ENCODE data around the gene BTN2A1. TPM values are rescaled to one million over a fixed set of nuclear protein-coding genes. Genes with fewer than 3 reads are reported as not detected.

BTN2A1 gene
- polyA plus RNA-seq, 2 donors, result 10.3 to 10.7 TPM

DNA sequence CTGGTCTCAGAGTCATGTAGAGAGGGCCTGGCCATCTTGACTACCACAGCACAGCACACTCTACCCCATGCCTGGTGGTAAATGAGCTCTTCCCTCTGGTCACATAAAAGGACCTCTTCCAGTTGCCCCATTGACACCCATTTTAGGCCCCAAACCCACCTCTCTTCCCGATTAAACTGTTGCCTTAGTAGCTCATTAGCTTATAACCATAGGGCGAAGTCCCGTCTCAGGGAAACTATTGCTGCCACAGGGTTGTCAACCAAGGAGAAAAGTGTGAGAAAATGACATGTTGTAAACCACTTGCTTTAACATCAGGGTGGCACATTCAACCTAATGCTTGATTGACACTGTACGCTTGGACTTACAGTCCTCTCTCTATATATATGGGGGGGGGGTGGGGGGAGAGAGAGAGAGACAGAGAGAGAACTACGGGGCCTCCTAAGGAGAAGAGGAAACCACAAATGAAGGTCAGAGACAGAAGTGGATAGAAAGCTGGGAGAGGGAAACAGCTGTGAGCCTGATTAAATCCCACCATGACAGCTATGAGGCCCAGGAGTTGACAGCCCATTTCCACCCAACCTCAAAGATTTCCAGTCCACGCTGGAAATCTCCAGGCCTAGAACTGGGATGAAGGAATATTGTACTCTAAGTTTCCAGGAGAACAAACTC is 27.5 kb downstream of the BTN2A1 start:
- no peaks in the 10 kb centered on the region for H3K4me1 ChIP-seq (ENCODE audit: control insufficient read depth in 2 of 2, insufficient read depth in 2 of 2, low read length in 1 of 2)
- H3K36me3 ChIP-seq (ENCODE audit: control insufficient read depth in 2 of 2, insufficient read depth in 2 of 2, low read length in 1 of 2), result no peaks in the 10 kb centered on the region
- WGBS, 2 donors, result 85 to 90% methylated on average over 6 of the region's 6 CpGs
- no peaks in the 10 kb centered on the region for H3K27me3 ChIP-seq (ENCODE audit: control insufficient read depth in 1 of 2, insufficient read depth in 2 of 2, low read length in 2 of 2)
- H3K27ac ChIP-seq (ENCODE audit: low read depth in 2 of 2, low read length in 1 of 2), result no peak overlapping the region
- no peak overlapping the region for H3K4me3 ChIP-seq (ENCODE audit: low read depth in 1 of 2, low read length in 2 of 2)
- H3K9me3 ChIP-seq (ENCODE audit: control insufficient read depth in 2 of 2, insufficient read depth in 1 of 2, low read depth in 1 of 2, low read length in 1 of 2), result no peaks in the 10 kb centered on the region

DNA sequence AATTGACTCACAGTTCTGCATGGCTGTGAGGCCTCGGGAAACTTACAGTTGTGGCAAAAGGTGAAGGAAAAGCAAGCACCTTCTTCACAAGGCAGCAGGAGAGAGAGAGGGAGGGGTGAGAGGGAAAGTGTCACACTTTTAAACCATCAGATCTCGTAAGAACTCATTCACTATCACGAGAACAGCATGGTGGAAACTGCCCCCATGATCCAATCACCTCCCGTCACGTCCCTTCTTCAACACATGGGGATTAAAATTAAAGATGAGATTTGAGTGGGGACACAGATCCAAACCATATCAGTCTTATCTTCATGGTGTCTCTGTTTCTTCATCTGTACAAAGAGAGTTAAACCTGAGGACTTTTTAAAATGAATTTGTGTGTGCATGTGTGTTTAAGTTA is 28.6 kb downstream of the BTN2A1 start:
- Histone ChIP-seq H3K27ac (ENCODE audit: low read depth in 2 of 2, low read length in 1 of 2) (no peak overlapping the region), H3K4me1 (ENCODE audit: control insufficient read depth in 2 of 2, insufficient read depth in 2 of 2, low read length in 1 of 2) (no peaks in the 10 kb centered on the region), H3K36me3 (ENCODE audit: control insufficient read depth in 2 of 2, insufficient read depth in 2 of 2, low read length in 1 of 2) (no peaks in the 10 kb centered on the region), H3K4me3 (ENCODE audit: low read depth in 1 of 2, low read length in 2 of 2) (no peak overlapping the region), H3K9me3 (ENCODE audit: control insufficient read depth in 2 of 2, insufficient read depth in 1 of 2, low read depth in 1 of 2, low read length in 1 of 2) (no peaks in the 10 kb centered on the region), H3K27me3 (ENCODE audit: control insufficient read depth in 1 of 2, insufficient read depth in 2 of 2, low read length in 2 of 2) (no peaks in the 10 kb centered on the region)
- WGBS, 2 donors, result 83 to 84% methylated on average over 5 of the region's 5 CpGs

DNA sequence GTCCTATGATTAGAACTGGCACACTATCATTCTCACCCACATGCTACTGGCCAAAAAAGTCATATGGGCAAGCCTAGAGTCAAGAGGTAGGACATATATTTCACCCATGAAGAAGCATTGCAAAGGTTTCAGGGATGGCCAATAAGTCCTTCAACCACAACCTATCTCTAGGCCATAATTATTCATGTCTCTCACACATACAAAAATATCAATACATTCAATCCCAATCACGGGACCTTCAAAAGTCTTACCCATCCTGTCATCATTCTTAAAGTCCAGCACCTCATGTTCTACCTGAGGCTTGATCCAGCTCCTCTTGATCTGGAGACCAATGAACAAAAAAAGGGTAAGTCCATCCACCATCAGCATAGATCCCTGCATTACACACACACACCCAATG is 29.7 kb downstream of the BTN2A1 start:
- WGBS, 2 donors, result 94 to 100% methylated on average over 1 of the region's 1 CpG
- no peak overlapping the region for H3K27ac ChIP-seq (ENCODE audit: low read depth in 2 of 2, low read length in 1 of 2)
- no peaks in the 10 kb centered on the region for H3K27me3 ChIP-seq (ENCODE audit: control insufficient read depth in 1 of 2, insufficient read depth in 2 of 2, low read length in 2 of 2)
- H3K36me3 ChIP-seq (ENCODE audit: control insufficient read depth in 2 of 2, insufficient read depth in 2 of 2, low read length in 1 of 2), result no peaks in the 10 kb centered on the region
- H3K4me3 ChIP-seq (ENCODE audit: low read depth in 1 of 2, low read length in 2 of 2), result no peak overlapping the region
- H3K9me3 ChIP-seq (ENCODE audit: control insufficient read depth in 2 of 2, insufficient read depth in 1 of 2, low read depth in 1 of 2, low read length in 1 of 2), result peaks cover 0 to 2% of the 10 kb centered on the region in 2 donors
- H3K4me1 ChIP-seq (ENCODE audit: control insufficient read depth in 2 of 2, insufficient read depth in 2 of 2, low read length in 1 of 2), result no peaks in the 10 kb centered on the region

DNA sequence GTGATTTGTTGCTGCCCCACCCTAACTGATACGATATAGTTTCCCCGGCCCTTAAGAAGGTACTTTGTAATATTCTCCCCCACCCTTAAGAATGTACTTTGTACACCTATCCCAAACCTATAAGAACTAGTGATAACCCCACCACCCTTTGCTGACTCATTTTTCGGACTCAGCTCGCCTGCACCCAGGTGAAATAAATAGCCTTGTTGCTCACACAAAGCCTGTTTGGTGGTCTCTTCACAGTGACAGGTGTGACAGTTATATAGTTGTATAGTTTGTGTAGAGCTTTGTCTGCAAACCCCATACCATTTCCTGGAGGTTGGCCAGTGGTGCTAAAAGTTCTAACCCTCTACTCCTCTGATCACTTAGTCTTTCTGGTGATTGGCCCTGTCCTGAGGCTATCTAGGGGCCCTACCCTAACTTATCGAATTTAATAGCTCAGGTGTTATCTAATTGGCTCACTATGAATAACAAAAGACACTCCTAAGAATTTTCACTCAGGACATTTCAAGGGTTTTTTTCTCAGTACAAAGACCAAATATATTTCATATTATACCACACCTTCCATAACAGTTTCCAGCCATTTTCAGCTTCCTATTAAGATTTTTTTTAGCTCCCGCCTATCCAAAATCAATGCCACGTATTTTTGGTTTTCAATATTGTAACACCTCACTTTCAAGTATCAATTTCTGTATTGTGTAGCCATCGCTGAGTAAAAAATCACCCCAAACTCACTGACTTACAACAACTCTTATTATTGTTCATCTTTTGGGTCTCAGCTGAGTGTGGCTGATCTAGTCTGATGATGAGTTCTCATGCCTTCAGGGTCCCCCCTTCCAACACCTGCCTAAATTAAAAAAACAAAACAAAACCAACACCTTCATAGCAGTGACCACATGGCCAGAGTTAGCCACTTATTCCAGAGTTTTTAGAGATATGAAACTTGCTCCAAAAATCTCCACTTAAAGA is 32.5 kb downstream of the BTN2A1 start:
- no peaks in the 10 kb centered on the region for H3K4me1 ChIP-seq (ENCODE audit: control insufficient read depth in 2 of 2, insufficient read depth in 2 of 2, low read length in 1 of 2)
- H3K4me3 ChIP-seq (ENCODE audit: low read depth in 1 of 2, low read length in 2 of 2), result no peak overlapping the region
- peaks cover 0 to 3% of the 10 kb centered on the region in 2 donors for H3K27me3 ChIP-seq (ENCODE audit: control insufficient read depth in 1 of 2, insufficient read depth in 2 of 2, low read length in 2 of 2)
- H3K9me3 ChIP-seq (ENCODE audit: control insufficient read depth in 2 of 2, insufficient read depth in 1 of 2, low read depth in 1 of 2, low read length in 1 of 2), result peaks cover 0 to 2% of the 10 kb centered on the region in 2 donors
- 76 to 78% methylated on average over 8 of the region's 8 CpGs for WGBS, 2 donors
- no peaks in the 10 kb centered on the region for H3K36me3 ChIP-seq (ENCODE audit: control insufficient read depth in 2 of 2, insufficient read depth in 2 of 2, low read length in 1 of 2)
- H3K27ac ChIP-seq (ENCODE audit: low read depth in 2 of 2, low read length in 1 of 2), result no peak overlapping the region

DNA sequence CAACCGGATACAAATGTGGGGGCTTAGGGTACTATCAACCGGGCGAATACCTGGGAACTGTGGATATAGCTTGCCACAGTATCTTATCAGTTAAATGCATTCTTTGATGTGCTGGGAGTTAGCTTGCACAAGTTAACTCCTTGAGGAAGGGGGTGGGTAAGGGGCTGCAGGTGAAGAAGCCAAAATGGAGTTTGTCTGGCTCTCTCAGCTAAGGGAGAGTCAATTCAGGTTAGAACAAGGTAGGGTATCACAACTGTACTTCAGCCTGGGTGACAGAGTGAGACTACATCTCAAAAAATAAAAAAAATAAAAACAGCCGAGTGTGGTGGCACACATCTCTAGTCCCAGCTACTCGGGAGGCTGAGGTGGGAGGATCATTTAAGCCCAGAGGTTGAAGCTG is 33.8 kb downstream of the BTN2A1 start:
- H3K27ac ChIP-seq (ENCODE audit: low read depth in 2 of 2, low read length in 1 of 2), result no peak overlapping the region
- peaks cover 0 to 3% of the 10 kb centered on the region in 2 donors for H3K27me3 ChIP-seq (ENCODE audit: control insufficient read depth in 1 of 2, insufficient read depth in 2 of 2, low read length in 2 of 2)
- no peaks in the 10 kb centered on the region for H3K36me3 ChIP-seq (ENCODE audit: control insufficient read depth in 2 of 2, insufficient read depth in 2 of 2, low read length in 1 of 2)
- no peak overlapping the region for H3K4me3 ChIP-seq (ENCODE audit: low read depth in 1 of 2, low read length in 2 of 2)
- no peaks in the 10 kb centered on the region for H3K4me1 ChIP-seq (ENCODE audit: control insufficient read depth in 2 of 2, insufficient read depth in 2 of 2, low read length in 1 of 2)
- 82 to 83% methylated on average over 5 of the region's 5 CpGs for WGBS, 2 donors
- H3K9me3 ChIP-seq (ENCODE audit: control insufficient read depth in 2 of 2, insufficient read depth in 1 of 2, low read depth in 1 of 2, low read length in 1 of 2), result peaks cover 0 to 2% of the 10 kb centered on the region in 2 donors

DNA sequence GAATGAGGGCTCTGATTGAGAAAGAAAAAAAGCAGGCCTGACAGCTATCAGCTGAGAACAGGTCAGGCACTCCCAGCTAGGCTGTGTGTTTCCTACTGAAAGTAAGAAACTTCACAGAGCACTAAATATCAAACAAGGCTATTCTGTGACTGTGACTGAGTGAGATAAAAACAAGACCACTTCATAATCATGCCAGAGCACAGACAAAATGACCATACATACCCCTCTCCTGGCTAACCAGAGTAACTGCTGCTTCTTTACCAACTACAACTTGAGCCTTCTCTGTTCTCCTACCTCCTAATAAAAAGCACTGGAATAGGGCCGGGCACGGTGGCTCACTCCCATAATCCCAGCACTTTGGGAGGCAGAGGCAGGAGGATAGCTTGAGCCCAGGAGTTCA is 35.5 kb downstream of the BTN2A1 start:
- WGBS, 2 donors, result 79 to 85% methylated on average over 2 of the region's 2 CpGs
- H3K9me3 ChIP-seq (ENCODE audit: control insufficient read depth in 2 of 2, insufficient read depth in 1 of 2, low read depth in 1 of 2, low read length in 1 of 2), result peaks cover 0 to 2% of the 10 kb centered on the region in 2 donors
- no peaks in the 10 kb centered on the region for H3K36me3 ChIP-seq (ENCODE audit: control insufficient read depth in 2 of 2, insufficient read depth in 2 of 2, low read length in 1 of 2)
- H3K4me3 ChIP-seq (ENCODE audit: low read depth in 1 of 2, low read length in 2 of 2), result no peak overlapping the region
- H3K27ac ChIP-seq (ENCODE audit: low read depth in 2 of 2, low read length in 1 of 2), result no peak overlapping the region
- peaks cover 0 to 3% of the 10 kb centered on the region in 2 donors for H3K27me3 ChIP-seq (ENCODE audit: control insufficient read depth in 1 of 2, insufficient read depth in 2 of 2, low read length in 2 of 2)
- no peaks in the 10 kb centered on the region for H3K4me1 ChIP-seq (ENCODE audit: control insufficient read depth in 2 of 2, insufficient read depth in 2 of 2, low read length in 1 of 2)

DNA sequence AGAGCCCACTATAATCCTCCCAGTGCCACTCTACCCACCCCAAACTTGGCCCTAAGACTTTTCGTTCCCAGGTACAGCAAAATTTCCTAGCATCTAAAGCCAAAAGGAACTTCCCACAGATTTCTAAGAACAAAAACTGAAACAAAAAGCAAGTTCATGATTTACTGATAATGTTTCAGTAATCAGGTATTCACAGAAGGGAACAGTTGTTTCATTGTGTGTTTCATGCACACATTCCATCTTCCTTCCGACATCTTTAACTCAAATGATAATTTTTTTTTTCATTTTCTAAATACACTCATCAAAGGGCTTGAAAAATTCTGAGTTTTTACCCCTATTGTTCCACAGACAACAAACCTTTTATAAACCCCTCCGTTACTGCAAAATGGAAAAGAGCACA is 36.4 kb downstream of the BTN2A1 start:
- peaks cover 0 to 3% of the 10 kb centered on the region in 2 donors for H3K27me3 ChIP-seq (ENCODE audit: control insufficient read depth in 1 of 2, insufficient read depth in 2 of 2, low read length in 2 of 2)
- H3K27ac ChIP-seq (ENCODE audit: low read depth in 2 of 2, low read length in 1 of 2), result no peak overlapping the region
- H3K9me3 ChIP-seq (ENCODE audit: control insufficient read depth in 2 of 2, insufficient read depth in 1 of 2, low read depth in 1 of 2, low read length in 1 of 2), result peaks cover 0 to 2% of the 10 kb centered on the region in 2 donors
- WGBS, 2 donors, result 83 to 91% methylated on average over 3 of the region's 3 CpGs
- H3K4me1 ChIP-seq (ENCODE audit: control insufficient read depth in 2 of 2, insufficient read depth in 2 of 2, low read length in 1 of 2), result no peaks in the 10 kb centered on the region
- no peak overlapping the region for H3K4me3 ChIP-seq (ENCODE audit: low read depth in 1 of 2, low read length in 2 of 2)
- H3K36me3 ChIP-seq (ENCODE audit: control insufficient read depth in 2 of 2, insufficient read depth in 2 of 2, low read length in 1 of 2), result no peaks in the 10 kb centered on the region

DNA sequence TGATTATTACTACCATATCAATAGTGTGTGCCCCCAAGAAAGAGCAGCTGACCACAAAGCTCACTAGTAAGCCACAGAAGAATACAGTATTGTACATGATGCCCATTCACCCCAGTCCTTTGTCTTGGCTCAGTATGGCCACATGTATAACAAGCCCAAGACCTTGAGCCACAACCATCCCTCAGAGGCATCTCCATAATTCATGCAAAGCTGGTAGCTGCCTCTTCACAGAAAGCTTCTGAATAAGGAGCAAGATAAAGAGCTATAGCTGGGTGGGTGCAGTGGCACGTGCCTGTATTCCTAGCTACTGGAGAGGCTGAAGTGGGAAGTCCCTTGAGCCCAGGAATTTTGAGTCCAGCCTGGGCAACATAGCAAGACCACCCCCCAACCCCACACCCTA is 37.5 kb downstream of the BTN2A1 start:
- Histone ChIP-seq H3K9me3 (ENCODE audit: control insufficient read depth in 2 of 2, insufficient read depth in 1 of 2, low read depth in 1 of 2, low read length in 1 of 2) (peaks cover 0 to 2% of the 10 kb centered on the region in 2 donors), H3K4me1 (ENCODE audit: control insufficient read depth in 2 of 2, insufficient read depth in 2 of 2, low read length in 1 of 2) (no peaks in the 10 kb centered on the region), H3K27me3 (ENCODE audit: control insufficient read depth in 1 of 2, insufficient read depth in 2 of 2, low read length in 2 of 2) (peaks cover 0 to 3% of the 10 kb centered on the region in 2 donors), H3K27ac (ENCODE audit: low read depth in 2 of 2, low read length in 1 of 2) (no peak overlapping the region), H3K4me3 (ENCODE audit: low read depth in 1 of 2, low read length in 2 of 2) (no peak overlapping the region), H3K36me3 (ENCODE audit: control insufficient read depth in 2 of 2, insufficient read depth in 2 of 2, low read length in 1 of 2) (no peaks in the 10 kb centered on the region)
- 58 to 59% methylated on average over 1 of the region's 1 CpG for WGBS, 2 donors

DNA sequence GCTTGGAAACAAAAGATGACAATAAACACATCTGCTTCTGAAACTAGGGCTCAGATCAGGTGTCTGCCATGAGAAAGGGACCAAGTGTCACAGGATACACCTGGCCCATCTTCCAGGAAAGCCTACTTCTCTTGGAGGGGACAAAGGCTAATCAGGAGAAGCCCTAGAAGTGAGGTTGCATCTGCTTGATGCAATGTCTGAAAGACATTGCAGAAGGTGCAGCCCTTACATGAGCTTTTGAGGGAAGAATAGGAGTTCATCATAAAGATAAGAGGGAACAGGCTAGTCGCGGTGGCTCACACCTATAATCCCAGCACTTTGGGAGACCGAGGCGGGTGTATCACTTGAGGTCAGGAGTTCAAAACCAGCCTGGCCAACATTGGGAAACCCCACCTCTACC is 39.9 kb downstream of the BTN2A1 start:
- H3K4me1 ChIP-seq (ENCODE audit: control insufficient read depth in 2 of 2, insufficient read depth in 2 of 2, low read length in 1 of 2), result peaks cover 3 to 5% of the 10 kb centered on the region in 2 donors
- H3K27ac ChIP-seq (ENCODE audit: low read depth in 2 of 2, low read length in 1 of 2), result no peak overlapping the region
- H3K9me3 ChIP-seq (ENCODE audit: control insufficient read depth in 2 of 2, insufficient read depth in 1 of 2, low read depth in 1 of 2, low read length in 1 of 2), result peaks cover 0 to 4% of the 10 kb centered on the region in 2 donors
- 80 to 81% methylated on average over 4 of the region's 4 CpGs for WGBS, 2 donors
- H3K36me3 ChIP-seq (ENCODE audit: control insufficient read depth in 2 of 2, insufficient read depth in 2 of 2, low read length in 1 of 2), result no peaks in the 10 kb centered on the region
- H3K27me3 ChIP-seq (ENCODE audit: control insufficient read depth in 1 of 2, insufficient read depth in 2 of 2, low read length in 2 of 2), result peaks cover 3 to 4% of the 10 kb centered on the region in 2 donors
- H3K4me3 ChIP-seq (ENCODE audit: low read depth in 1 of 2, low read length in 2 of 2), result no peak overlapping the region

Data from esophagus (tissue), 2 donors.